Measurements from ENCODE around the gene CDPF1.

- TF ChIP-seq CTCF (IDR thresholded peaks at IDR 0.05) (no peak), EZH2 (IDR thresholded peaks at IDR 0.05; ENCODE audit: borderline replicate concordance, insufficient read depth, low read depth, low read length, poor library complexity, severe bottlenecking) (no peak)
Observed at GRCh38 chr22:46203601-46203980, 46.5 kb downstream of the CDPF1 start.
